ACHN (cell line): ENCODE results near the gene ADCY2.

Source experiments
- DNase-seq: peaks from one replicate; pipeline ENCODE4 v3.0.0-alpha.2; 2015
- in situ Hi-C: cut with HindIII; loops from 2 replicates; pipeline ENCODE4 v1.10.0; 2017; ENCODE audit warnings: low sequenced_read_pairs, low pct_ligation_motif_present, low pct_unique_long_range_greater_than_20kb

The ADCY2 gene

DNA sequence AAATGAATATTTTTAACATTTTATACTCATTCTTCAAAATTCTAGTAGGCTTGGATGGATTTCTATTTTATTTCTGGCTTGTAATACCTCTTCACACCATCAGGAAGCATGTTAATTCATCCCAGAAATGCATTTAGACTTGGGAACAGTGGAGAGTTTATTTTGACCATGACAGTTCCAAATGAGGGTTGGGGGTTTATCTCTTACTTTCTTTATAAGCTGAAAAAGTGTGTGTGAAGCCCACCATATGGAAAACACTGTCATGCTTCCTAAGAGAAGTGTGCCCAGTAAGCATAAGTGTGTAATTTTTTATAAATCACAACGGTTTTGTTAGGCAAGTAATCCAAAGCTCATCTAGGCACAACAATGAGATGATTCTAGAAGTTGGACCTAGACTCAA lies 215.6 kb downstream of the ADCY2 start:
- in situ Hi-C loops, result no loop called here
- no peak for DNase-seq

DNA sequence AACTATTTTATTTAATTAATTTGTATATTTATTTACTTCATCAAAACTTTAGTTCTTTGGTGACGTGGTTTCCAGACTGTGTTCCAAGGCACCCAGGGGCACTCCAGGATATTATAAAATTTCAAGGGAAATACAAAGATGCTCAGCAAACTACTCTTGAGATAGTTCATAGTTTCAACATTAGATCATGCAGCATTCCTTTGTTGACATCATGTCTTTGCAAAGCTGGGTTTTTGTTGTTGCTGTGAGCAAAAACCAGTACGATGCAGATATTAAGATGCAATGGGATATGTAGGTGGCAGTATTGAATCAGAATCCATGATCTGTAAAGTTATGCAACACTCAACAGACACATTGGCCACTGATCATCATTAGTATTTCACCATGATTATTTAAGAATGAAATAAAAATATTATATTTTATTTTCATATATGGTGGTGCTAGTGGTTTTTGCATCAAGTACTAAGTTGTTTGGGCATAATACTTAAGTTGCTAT lies 219.7 kb downstream of the ADCY2 start:
- in situ Hi-C loops, result no loop called here
- no peak for DNase-seq

DNA sequence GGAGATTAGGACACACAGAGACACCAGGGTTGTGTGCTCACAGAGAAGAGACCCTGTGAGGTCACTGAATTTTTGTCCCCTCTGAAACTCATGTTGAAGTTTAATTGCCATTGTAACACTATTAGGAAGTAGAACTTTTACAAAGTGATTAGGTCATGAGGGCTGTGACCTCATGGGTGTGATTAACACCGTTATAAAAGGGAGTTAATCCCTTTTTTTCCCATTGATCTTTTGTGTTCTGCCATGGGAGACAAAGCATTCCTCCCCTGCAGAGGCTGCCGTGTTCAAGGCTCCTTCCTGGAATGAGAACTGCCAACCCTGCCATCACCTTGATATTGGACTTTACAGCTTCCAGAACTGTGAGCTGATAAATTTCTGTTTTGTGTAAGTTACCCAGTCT lies 221.0 kb downstream of the ADCY2 start:
- DNase-seq, result no peak
- in situ Hi-C loops, result no loop called here

DNA sequence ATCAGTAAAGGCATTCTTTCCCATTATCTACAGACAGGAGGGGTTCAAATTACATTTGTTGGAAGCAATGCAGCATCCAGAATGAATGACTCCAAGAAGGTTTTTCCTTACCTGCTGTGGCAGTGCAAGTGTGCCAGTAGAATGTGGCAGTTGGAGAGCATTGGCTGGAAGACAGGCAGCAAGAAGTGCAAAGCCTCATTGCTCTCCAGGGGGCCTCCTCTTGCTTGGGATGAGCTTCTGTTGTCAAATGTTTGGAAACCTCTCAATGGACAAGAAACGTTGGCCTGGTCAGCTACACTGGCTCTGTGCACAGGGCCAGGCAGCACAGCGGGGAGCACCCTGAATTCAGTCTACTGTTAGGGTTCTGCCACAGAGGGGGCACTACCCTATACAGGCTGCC lies 226.6 kb downstream of the ADCY2 start:
- DNase-seq, result no peak
- in situ Hi-C loops, result no loop called here

DNA sequence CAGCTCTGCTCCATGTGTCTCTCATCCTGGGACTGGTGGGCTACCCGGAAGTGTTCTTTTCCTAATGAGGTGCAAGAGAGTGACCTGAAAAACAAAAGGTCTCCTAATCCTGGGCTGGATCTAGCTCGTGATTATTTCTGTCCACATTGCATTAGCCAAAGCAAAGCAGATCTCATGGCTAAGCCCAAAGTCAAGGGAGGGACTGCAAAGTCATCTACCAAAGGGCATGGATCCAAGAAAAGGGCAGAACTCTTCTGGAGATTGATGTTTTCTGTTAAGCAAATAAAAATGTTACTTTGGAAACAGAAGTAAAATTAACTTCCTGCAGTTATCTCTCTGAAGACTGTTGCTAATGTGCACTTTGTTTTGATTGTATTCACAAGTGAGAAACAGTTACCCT lies 229.8 kb downstream of the ADCY2 start:
- DNase-seq, result no peak
- in situ Hi-C loops, result no loop called here

DNA sequence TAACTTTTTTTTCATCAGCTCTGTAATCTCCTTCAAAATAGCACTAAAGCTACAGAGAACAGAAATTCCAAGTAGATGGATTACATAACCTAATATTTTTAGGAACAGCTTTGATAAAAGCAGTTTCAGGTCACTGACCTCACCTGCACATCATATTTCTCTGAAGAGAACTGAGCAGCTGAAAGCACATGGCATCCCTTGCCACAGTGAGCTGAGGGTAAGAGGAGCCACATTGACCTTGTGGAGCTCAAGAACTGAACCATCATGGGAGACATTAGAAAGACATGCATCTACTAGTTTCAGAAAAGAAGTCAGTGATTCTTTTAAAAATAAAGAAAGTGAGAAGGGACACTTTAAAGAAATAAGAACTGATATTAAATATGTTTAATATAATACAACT lies 232.3 kb downstream of the ADCY2 start:
- DNase-seq, result no peak
- in situ Hi-C loops, result no loop called here

DNA sequence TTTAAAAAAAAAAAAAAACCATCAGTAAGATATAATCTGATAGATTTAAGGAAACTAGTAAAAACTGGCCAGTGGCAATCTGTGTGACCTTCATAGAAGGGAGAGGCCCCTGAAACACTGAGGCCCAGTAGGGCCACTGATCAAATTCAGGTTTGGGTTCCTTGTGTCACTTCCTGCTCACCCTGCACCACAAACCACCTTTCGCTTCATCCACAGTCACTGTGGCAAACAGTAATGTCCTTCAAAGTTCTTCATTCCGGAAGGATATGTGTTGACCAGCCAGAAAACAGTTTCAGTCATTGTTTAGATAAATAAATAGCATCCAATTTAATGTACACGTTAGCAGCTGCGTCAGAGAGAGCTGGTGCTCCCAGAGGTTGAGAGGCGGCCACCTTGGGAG lies 232.9 kb downstream of the ADCY2 start:
- in situ Hi-C loops, result no loop called here

DNA sequence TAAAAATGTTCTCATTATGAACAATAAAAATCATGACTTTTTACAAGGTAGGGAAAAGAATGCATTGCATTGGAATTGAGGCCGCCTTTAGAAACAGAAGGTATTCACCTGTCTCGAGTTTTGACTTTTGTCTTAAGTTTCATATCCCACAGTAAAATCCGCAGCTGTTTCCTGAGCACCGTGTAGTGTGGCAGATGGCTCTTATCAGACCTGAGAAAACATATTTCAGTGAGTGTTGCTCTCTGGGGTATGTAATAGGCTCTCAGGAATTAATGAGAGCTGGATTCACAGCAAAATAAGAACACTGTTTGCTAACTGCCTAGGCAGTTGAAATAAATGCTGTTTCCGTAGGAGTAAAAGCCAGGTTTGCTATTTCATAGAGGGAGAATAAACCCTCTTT lies 233.6 kb downstream of the ADCY2 start:
- in situ Hi-C loops, result no loop called here

More for the DNA sequence above, 232.9 kb downstream of the ADCY2 start:
- DNase-seq, result no peak

DNA sequence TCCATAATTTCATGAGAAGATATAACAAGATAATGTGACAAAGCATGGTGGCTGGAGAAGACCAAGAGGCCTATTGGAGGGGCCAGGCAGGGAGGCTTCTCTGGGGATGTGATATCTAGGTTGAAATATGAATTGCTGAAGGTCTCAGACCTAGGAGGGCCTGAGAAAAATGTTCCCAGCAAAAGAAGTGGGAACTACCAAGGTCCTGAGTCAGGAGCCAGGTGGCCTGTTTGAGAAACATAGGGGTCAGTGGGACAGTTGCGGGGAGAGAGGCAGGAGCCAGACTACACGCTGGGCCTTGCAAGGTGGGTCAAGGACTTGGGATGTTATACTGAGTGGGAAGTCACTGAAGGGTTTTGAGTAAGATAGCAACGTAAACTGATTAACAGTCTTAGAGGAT lies 238.9 kb downstream of the ADCY2 start:
- DNase-seq, result no peak
- in situ Hi-C loops, result no loop called here

More for the DNA sequence above, 233.6 kb downstream of the ADCY2 start:
- no peak for DNase-seq

DNA sequence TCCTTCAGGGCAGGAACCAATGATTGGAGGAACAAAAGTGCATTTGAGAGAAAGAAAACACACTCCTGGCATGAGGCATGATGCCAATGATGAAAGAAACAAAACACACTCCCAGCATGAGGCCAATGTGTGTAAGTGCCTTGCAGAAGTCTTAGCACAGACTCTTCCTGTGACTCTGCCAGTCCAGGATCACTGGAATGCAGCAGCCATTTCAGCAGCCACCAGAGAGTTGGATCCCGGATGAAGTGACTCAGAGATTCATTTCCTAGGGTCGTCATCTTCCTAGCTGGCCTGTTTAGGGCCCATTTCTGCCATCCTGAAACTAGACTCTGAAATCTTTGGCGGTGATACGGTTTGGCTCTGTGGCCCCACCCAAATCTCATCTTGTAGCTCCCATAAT lies 242.5 kb downstream of the ADCY2 start:
- in situ Hi-C loops, result no loop called here
- DNase-seq, result no peak

DNA sequence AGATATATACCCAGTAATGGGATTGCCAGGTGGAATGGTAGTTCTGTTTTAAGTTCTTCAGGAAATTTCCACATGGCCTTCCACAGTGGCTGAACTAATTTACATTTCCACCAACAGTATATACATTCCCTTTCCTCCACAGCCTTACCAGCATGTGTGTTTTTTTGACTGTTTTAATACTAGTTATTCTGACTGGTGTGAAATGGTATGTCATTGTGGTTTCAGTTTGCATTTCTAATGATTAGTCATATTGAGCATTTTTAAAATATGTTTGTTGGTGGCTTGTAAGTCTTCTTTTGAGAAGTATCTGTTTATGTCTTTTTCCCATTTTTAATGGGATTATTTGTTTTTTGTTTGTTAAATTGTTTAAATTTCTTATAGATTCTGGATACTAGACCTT lies 246.1 kb downstream of the ADCY2 start:
- no peak for DNase-seq
- in situ Hi-C loops, result no loop called here

DNA sequence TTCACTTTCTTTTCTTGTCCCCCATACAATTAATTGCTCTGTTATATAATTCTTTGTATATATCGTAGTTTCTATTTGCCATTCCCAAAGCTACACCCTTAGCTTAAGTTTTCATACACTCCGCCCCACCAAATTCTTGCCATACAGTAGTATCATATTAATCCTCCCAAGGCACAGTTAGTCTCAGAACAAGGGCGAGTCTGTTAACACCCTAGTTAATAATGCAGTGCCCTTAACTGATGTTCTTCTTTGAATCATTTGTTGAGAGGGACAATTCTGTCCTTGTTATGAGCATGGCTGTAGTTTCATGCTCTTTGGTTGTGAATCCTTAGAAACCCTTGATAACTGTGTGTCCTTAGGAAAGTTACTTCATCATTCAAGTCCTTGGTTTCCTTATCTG lies 248.8 kb downstream of the ADCY2 start:
- in situ Hi-C loops, result no loop called here
- no peak for DNase-seq

DNA sequence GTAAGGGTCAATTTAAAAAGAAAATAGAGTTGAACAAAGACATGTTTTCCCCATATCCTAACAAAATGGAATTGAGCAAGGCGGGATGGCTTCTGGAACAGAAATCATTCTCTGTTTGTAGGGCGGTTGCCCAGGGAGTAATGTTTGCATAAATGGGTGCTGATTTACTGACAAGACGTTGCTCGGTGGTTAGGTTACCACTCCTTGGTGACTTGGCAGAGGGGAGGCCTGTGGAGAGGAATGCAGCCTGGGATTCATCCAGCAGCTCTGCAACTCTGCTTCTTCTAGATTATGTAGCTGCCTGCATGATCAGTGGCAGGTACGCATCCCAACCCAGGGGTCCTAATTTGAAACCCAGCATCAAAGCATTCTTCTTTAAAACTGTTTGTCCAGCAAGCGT lies 254.8 kb downstream of the ADCY2 start:
- DNase-seq, result no peak
- in situ Hi-C loops, result no loop called here

DNA sequence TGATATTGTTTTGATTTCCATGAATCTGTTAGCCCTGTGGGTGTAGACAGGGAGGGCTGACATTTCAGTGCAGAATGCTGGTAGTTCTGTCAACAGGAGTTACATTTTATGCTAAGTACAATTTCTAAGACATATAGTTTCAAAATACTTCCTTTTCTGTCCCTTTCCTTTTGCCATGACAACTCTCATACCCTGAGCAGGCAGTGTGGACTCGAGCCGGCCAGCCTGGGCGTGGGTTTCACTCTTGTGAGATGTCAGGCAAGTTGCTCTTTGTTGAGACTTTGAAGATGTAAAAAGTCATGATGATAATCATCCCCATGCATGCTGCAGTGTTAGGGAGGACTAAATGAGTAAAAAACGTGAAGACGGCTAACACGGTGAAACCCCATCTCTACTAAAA lies 257.1 kb downstream of the ADCY2 start:
- no peak for DNase-seq
- in situ Hi-C loops, result no loop called here

DNA sequence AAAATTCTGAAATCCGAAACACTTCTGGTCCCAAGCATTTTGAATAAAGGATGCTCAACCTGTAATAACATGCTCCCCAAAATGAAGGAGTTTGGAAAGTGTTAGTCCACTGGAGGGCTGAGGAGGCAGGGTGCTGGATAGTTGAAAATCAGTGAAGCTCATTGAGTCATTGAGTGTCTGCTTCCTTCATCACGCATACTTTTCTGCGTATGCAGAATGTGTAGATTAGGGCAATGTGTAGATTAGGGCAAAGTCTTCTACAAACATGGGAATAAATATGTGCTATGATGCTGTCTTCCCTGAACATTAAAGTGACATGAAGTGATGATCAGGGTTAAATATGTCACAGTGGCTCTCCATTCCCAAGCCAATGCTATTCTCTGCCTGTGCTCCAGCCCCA lies 261.2 kb downstream of the ADCY2 start:
- in situ Hi-C loops, result no loop called here
- no peak for DNase-seq

DNA sequence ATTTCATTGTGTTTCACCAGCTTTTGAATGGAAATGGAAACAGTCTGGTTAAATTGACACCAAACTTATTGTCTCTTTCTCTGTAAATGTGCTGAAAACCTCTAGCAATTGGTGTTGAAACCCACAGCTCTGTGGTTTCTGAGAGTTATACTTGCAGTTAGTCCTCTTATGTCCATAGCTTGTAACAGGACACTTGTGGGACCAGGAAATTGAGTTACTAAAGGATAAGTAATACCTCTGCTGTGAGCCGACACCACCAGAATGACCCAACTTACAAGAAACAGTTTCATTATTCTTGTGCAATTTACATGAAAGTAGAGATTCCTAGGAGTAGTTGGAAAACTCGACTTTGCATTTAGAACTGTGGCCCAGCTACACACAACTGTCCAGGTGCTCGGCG lies 263.5 kb downstream of the ADCY2 start:
- DNase-seq, result no peak
- in situ Hi-C loops, result no loop called here

DNA sequence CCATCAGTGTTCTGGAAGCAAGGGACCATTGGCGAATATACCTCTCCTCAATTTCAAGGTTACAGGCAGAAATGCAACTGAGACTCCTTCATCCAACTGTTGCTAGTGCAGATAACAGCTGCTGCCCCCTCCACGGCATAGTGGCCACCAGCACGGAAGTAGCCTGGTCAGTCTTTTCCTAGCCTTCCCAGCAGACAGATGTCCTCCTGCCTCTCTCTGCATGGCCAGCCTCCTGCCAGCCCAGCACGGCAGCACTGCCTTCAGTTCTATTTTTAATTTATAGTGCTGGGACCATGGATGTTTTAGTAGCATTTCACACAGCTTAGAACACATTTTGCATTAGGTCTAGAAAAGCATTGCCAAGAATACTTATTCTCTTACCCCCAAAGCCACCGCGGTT lies 266.4 kb downstream of the ADCY2 start:
- DNase-seq, result no peak
- in situ Hi-C loops, result no loop called here

DNA sequence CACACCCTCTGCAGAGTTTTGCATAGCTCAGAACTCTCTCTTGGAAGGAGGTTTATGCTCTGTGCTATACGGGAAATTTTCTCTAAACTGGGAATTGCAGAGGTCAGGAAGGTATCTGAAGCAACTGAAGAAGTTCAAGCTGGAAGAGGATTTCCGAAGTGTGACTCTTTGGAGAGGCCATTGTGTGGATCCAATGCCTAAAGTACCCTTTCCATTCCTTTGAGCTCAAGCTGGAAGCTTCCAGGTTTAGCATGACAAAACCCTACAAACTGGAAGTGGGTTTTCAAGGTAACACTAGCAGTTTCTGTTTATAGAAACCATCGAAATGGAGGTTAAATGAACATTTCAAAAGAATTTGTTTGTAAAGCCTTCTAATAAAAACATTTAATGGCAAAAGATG lies 267.9 kb downstream of the ADCY2 start:
- no peak for DNase-seq
- in situ Hi-C loops, result no loop called here

DNA sequence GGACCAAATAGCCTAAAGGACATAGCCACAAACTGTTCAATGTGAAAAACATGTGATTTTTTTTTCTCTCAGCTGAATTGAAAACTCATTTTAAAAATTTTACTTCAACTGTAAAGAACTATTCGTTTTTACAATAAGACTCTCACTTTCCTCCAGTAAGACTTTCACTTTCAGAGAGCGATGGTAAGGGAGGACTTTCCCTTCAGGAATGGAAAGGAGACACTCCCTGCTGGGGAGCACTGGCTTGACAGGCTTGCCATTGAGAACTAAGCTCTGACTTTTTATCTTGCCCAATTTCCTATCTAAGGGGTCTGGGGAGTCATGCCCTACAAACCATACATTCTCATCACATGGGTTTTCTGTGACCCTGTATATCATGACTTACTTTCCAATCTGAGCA lies 268.3 kb downstream of the ADCY2 start:
- in situ Hi-C loops, result no loop called here
- no peak for DNase-seq

DNA sequence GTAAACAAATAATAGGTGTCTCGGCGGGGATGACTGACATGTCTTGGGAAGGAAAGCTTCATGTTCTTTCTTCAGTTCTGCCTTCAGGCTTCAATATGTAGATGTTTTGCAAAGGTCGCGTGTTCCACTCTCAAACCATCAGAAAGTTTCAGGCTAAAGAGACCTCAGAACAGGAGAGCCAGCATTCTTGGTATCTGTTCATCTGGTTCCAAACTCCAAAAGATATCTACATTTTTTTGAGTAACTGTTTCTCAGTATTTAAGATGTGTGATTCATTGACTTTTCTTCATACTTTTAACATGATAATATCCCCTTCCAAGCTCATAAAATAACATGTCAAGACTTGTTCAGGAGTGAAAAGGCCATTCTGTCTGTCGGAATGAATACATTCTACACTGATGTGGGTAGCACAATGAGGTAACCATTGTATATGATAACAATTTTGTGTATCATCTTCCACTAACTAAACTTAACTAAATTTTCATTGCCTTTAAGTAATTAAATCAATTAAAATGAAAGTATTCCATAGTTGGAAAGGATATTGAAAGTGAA lies 271.4 kb downstream of the ADCY2 start:
- DNase-seq, result no peak
- in situ Hi-C loops, result no loop called here

DNA sequence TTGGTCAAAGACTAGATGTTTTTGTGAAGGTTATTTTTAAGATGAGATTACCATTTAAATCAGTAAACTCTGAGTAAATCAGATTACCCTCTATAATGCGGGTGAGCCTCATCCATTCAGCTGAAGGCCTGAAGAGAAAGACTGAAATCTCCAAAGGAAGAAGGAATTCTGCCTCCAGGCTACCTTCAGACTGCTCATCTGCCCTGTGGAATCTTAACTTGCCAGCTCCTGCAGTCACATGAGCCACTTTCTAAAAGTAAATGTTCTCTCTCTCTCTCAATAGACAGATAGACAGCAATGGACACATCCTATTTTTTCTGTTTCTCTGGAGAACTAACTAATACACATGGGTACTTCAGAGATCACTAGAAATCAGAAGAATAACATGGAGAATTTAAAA lies 272.2 kb downstream of the ADCY2 start:
- no peak for DNase-seq
- in situ Hi-C loops, result no loop called here
